HG03103 (cell line): Measurements from ENCODE around the gene LRRN1.
"Not testable (repeated sequence)": the region's sequence is repeated elsewhere in the genome, so short reads cannot be mapped to it uniquely, and the experiment has no call there.

ENCODE experiments used
- ATAC-seq: cut with Tn5 transposase; IDR thresholded peaks from one replicate; pipeline ENCODE4 v1.9.1; 2021; ENCODE audit warnings: low read depth; ENCODE audit not compliant: unreplicated experiment

LRRN1 gene

DNA sequence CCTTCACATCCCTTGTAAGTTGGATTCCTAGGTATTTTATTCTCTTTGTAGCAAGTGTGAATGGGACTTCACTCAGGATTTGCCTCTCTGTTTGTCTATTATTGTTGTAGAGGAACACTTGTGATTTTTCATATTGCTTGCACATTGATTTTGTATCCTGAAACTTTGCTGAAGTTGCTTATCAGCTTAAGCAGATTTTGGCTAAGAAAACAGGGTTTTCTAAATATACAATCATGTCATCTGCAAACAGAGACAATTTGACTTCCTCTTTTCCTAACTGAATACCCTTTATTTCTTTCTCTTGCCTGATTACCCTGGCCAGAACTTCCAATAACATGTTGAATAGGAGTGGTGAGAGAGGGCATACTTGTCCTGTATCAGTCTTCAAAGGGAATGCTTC, 88.1 kb downstream of the LRRN1 start:
- not testable (repeated sequence) for ATAC-seq

DNA sequence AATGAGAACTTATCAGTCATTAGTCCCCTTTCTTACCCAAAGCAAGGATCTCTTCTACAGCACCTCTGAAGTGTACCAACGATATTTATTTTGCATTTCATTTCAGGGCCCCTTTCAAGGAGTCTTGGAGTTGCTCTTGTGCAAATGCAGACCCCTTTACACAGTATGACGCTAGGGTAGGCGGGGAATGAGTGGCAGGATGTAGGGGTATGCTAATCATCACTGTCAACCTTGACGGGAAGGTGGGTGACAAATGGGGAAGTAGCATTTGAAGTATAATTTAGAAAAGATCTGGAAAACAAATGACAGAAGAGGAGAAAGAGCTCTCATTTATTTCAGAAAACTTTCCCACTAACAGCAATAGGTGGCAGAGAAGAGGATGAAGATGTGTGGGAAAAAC, 94.4 kb downstream of the LRRN1 start:
- no peak for ATAC-seq
